HG03025 (cell line): ENCODE results near the gene RARA.
"Not testable (repeated sequence)": the region's sequence is repeated elsewhere in the genome, so short reads cannot be mapped to it uniquely, and the experiment has no call there.

ENCODE experiments used
- ATAC-seq: cut with Tn5 transposase; IDR thresholded peaks from one replicate; pipeline ENCODE4 v1.9.1; 2021; ENCODE audit warnings: mild to moderate bottlenecking, moderate library complexity; ENCODE audit not compliant: unreplicated experiment, low FRiP score

RARA gene

DNA sequence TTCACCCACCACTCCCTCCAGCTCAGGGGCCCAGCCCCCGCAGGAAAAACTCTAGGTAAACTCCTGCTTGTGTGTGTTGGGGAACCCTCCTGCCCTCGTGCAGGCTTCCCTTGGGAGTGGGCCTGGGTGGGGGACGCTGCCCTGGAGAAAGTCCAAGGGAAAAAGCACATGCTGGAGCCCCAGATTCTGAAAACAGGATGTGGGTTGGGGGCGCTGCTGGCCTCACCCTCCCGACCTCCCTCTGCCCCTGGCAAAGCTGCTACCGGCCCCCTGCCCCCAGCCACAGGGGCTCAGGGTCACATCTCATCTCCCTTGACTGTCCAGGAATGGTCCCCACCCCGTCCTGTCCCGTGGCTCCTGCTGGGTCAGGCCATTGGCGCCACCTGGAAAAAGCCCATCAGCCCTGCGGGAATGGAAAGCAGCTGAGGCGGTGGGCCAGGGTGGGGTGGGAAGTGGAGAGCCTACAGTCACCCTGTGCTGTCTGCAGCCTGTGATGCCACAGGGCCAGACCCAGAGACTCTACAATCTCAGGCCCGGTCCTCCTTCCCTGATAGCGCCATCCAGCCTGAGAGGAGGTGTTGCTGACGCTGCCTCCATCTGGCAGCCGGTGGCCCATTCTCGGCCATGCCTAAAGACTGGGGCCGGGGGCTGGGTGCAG, 58.0 kb downstream of the RARA start:
- no peak for ATAC-seq

- not testable (repeated sequence) for ATAC-seq
Observed at GRCh38 chr17:40367728-40368127, 58.7 kb downstream of the RARA start.

- ATAC-seq, result no peak
Observed at GRCh38 chr17:40369923-40370322, 60.9 kb downstream of the RARA start.

- no peak for ATAC-seq
Observed at GRCh38 chr17:40371261-40371929, 62.4 kb downstream of the RARA start.

DNA sequence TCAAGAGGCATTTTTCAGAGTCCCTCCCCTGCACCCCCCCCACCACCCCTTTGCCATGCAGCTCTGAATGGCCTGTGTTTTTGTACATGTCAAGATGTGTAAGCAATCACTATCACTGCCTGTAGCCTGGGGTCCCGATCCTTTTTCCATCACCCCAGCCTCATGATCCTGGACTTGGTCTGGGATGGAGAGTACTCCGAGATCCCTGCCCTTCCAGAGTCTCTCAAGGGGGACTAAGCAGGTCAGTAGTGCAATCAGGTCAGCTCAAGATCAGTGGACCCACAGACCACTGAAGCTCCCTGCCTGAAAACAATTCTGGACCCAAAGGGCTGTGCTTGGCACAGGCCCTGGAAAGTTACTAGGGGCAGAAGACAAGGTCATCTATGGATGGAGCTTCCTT, 63.1 kb downstream of the RARA start:
- no peak for ATAC-seq

DNA sequence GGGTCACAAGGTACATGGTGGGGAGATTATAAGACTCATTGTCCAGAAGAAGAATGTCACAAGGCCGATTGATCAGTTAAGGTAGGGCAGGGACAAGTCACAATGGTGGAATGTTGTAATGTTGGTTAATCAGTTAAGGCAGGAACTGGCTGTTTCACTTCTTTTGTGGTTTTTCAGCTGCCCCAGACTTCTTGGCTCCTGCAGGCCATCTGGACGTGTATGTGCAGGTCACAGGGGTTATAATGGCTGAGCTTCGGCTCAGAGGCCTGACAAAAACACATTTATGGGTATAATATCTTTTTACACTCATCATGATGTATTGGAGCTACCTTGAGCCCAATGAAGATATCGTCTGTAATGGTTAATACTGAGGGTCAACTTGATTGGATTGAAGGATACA, 63.7 kb downstream of the RARA start:
- ATAC-seq, result not testable (repeated sequence)

GRCh38 chr17:40373324-40373723, 64.3 kb downstream of the RARA start:
- no peak for ATAC-seq

DNA sequence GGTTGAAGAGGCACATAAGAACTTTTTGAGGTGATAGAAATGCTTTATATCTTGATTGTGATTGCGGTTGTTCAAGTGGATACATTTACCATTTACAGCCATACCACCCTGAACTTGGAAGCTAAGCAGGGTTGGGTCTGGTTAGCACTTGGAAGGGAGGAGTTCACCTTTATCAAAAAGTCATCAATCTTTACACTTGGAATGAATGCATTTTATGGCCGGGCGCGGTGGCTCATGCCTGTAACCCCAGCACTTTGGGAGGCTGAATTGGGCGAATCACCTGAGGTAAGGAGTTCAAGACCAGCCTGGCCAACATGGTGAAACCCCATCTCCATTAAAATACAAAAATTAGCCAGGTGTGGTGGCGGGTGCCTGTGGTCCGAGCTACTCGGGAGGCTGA, 65.0 kb downstream of the RARA start:
- no peak for ATAC-seq

GRCh38 chr17:40374821-40375498, 66.0 kb downstream of the RARA start:
- ATAC-seq, result no peak

DNA sequence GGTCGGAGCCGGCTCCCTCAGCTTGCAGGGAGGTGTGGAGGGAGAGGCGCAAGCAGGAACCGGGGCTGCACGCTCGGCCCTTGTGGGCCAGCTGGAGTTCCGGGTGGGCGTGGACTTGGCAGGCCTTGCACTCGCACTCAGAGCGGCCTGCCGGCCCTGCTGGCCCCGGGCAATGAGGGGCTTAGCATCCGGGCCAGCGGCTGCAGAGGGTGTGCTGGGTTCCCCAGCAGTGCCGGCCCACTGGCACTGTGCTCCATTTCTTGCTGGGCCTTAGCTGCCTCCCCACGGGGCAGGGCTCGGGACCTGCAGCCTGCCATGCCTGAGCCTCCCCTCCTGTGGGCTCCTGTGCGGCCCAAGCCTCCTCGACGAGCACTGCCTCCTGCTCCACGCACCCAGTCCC, 66.8 kb downstream of the RARA start:
- not testable (repeated sequence) for ATAC-seq

- not testable (repeated sequence) for ATAC-seq
Observed at GRCh38 chr17:40376541-40376940, 67.6 kb downstream of the RARA start.

- no peak for ATAC-seq
Observed at GRCh38 chr17:40377832-40378231, 68.9 kb downstream of the RARA start.

DNA sequence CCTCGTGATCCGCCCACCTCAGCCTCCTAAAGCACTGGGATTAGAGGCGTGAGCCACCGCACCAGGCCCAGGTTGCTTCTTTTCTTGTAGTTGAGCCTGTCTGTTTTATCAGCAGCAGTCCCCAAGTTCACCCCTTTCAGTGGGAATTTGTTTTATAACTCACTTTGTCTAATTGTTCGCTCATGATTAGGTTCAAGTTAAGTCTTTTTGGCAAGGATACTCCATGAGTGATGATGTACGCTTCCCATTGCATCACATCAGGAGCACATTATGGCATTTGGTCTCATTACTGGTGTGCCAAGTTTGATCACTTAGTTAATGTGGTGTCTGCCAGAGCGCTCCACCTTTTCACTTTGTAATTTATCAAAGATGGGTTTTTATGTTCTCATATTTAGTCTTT, 70.0 kb downstream of the RARA start:
- no peak for ATAC-seq

- ATAC-seq, result no peak
Observed at GRCh38 chr17:40382251-40382650, 73.3 kb downstream of the RARA start.

GRCh38 chr17:40386555-40386954, 77.6 kb downstream of the RARA start:
- ATAC-seq, result not testable (repeated sequence)

- ATAC-seq, result no peak
Observed at GRCh38 chr17:40399185-40399584, 90.2 kb downstream of the RARA start.

- no peak for ATAC-seq
Observed at GRCh38 chr17:40402668-40403067, 93.7 kb downstream of the RARA start.

- ATAC-seq, result no peak
Observed at GRCh38 chr17:40404003-40404402, 95.0 kb downstream of the RARA start.
